Astrocyte (in vitro differentiated cells and primary cell): ENCODE results near the gene RPRD1B.

Experiments
- EZH2 ChIP-seq: IDR thresholded peaks from 2 replicates; pipeline ENCODE4 v1.6.1; 2012; ENCODE audit warnings: mild to moderate bottlenecking, low read length, inconsistent platforms; ENCODE audit not compliant: insufficient read depth
- TF ChIP-seq, protein P1 (sequence below): IDR thresholded peaks from 2 replicates; pipeline ENCODE4 v1.5.1; 2011; ENCODE audit warnings: low read depth, mild to moderate bottlenecking, inconsistent platforms, low read length, moderate library complexity; ENCODE audit not compliant: insufficient read depth

DNA sequence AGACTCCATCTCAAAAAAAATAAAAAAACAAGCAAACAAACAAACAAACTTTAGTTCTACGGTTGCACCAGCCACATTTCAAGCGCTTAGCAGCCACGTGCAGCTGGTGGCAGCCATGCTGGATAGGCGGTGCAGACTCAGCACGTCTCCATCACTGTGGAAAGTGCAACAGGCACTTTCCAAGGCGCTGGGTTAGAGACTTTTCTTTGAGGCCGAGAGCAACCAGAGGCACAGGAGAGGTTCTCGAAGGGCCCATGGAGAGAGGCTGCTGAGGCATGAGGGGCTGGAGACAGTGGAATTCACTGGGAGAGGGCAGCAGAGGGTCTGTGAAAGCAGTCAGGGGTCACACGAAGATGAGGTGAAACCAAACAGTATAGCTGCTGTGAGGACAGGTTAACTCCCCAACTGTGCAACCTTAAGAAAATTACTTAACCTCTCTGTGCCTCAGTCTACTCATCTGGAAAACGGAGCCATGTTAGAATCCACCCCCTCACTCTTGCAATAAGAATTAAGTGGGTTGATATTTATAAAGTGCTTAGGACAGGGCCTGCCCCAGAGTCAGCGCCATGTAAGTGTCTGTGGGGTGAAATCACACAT is 104.0 kb downstream of the RPRD1B start:
- no peak for TF ChIP-seq EZH2
- TF ChIP-seq, protein P1, sequence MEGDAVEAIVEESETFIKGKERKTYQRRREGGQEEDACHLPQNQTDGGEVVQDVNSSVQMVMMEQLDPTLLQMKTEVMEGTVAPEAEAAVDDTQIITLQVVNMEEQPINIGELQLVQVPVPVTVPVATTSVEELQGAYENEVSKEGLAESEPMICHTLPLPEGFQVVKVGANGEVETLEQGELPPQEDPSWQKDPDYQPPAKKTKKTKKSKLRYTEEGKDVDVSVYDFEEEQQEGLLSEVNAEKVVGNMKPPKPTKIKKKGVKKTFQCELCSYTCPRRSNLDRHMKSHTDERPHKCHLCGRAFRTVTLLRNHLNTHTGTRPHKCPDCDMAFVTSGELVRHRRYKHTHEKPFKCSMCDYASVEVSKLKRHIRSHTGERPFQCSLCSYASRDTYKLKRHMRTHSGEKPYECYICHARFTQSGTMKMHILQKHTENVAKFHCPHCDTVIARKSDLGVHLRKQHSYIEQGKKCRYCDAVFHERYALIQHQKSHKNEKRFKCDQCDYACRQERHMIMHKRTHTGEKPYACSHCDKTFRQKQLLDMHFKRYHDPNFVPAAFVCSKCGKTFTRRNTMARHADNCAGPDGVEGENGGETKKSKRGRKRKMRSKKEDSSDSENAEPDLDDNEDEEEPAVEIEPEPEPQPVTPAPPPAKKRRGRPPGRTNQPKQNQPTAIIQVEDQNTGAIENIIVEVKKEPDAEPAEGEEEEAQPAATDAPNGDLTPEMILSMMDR: no peak
